Right atrium auricular region (tissue), 2 donors: Measurements from ENCODE around the gene STYXL2. TPM values are rescaled to one million over a fixed set of nuclear protein-coding genes. Genes with fewer than 3 reads are reported as not detected.

Experiments used
- DNase-seq: peaks from one replicate; pipeline ENCODE4 v3.0.0-alpha.2; 2019; ENCODE audit warnings: low spot score
- H3K27ac ChIP-seq, 2 donors: fragments of 200-600 bp; sonication (generic); 1 replicate in 1 of 2; 2 replicates in 1 of 2; pipeline ENCODE4 v1.5.1; 2016 to 2019
- H3K27me3 ChIP-seq, 2 donors: fragments of 200-600 bp; sonication (generic); one replicate each; pipeline versions ENCODE4 v1.5.1 to v1.6.0; 2017 to 2019
- H3K36me3 ChIP-seq: fragments of 200-600 bp; sonication (generic); one replicate; pipeline ENCODE4 v1.5.1; 2016
- H3K4me1 ChIP-seq, 2 donors: fragments of 200-600 bp; sonication (generic); one replicate each; pipeline versions ENCODE4 v1.5.1 to v1.6.0; 2017 to 2019
- H3K4me3 ChIP-seq, 2 donors: fragments of 200-600 bp; sonication (generic); 1 replicate in 1 of 2; 2 replicates in 1 of 2; pipeline ENCODE4 v1.5.1; 2017 to 2019; ENCODE audit warnings: mild to moderate bottlenecking in 1 of 2, moderate library complexity in 1 of 2
- H3K9me3 ChIP-seq, 2 donors: fragments of 200-600 bp; sonication (generic); one replicate each; pipeline ENCODE4 v1.5.1; 2019
- CTCF ChIP-seq, 2 donors: fragments of 200-600 bp; sonication (generic); IDR thresholded peaks; one replicate each; pipeline ENCODE4 v1.5.1; 2019; ENCODE audit warnings: antibody characterized with exemption in 2 of 2
- total RNA-seq, 2 donors: library from RNA; depleted of rRNA; stranded (reverse); fragments of >200 nt; gene quantifications; one replicate each; pipeline ENCODE4 v1.1.0, GENCODE V29; 2016

The STYXL2 gene
- total RNA-seq, 2 donors from 2014 or later = 60.2 to 148 TPM

- H3K27me3 ChIP-seq = no peaks in the 10 kb centered on the region
- H3K9me3 ChIP-seq = no peaks in the 10 kb centered on the region
- H3K27ac ChIP-seq = no peak overlapping the region
- no peak for DNase-seq
- no peaks in the 10 kb centered on the region for H3K36me3 ChIP-seq
- H3K4me3 ChIP-seq = no peak overlapping the region
- TF ChIP-seq CTCF (IDR thresholded peaks at IDR 0.05) = no peak
- no peaks in the 10 kb centered on the region for H3K4me1 ChIP-seq
Observed at GRCh38 chr1:167071286-167071685, 22.6 kb upstream of the STYXL2 start.

GRCh38 chr1:167076136-167076710 lies 17.7 kb upstream of the STYXL2 start:
- TF ChIP-seq CTCF (IDR thresholded peaks at IDR 0.05) = no peak

GRCh38 chr1:167077128-167077867 lies 16.6 kb upstream of the STYXL2 start:
- no peaks in the 10 kb centered on the region for H3K27me3 ChIP-seq
- no peak for TF ChIP-seq CTCF (IDR thresholded peaks at IDR 0.05)

More at GRCh38 chr1:167076136-167076710, 17.7 kb upstream of the STYXL2 start:
- Histone ChIP-seq H3K27me3 (no peaks in the 10 kb centered on the region), H3K4me3 (no peak overlapping the region), H3K27ac (no peak overlapping the region), H3K4me1 (peaks cover 0 to 3% of the 10 kb centered on the region in 2 donors), H3K36me3 (no peaks in the 10 kb centered on the region), H3K9me3 (no peaks in the 10 kb centered on the region)
- DNase-seq = no peak

GRCh38 chr1:167077868-167078210 lies 16.0 kb upstream of the STYXL2 start:
- H3K9me3 ChIP-seq = no peaks in the 10 kb centered on the region
- DNase-seq = no peak
- no peaks in the 10 kb centered on the region for H3K27me3 ChIP-seq
- peak overlapping the region in 1 of 2 donors; percentile 9 for H3K27ac ChIP-seq
- no peak overlapping the region for H3K4me3 ChIP-seq
- TF ChIP-seq CTCF (IDR thresholded peaks at IDR 0.05) = no peak
- no peaks in the 10 kb centered on the region for H3K36me3 ChIP-seq
- H3K4me1 ChIP-seq = peaks cover 0 to 9% of the 10 kb centered on the region in 2 donors

More at GRCh38 chr1:167077128-167077867, 16.6 kb upstream of the STYXL2 start:
- no peak overlapping the region for H3K27ac ChIP-seq
- no peak for DNase-seq
- H3K36me3 ChIP-seq = no peaks in the 10 kb centered on the region
- H3K4me3 ChIP-seq = no peak overlapping the region
- H3K9me3 ChIP-seq = no peaks in the 10 kb centered on the region
- peaks cover 0 to 3% of the 10 kb centered on the region in 2 donors for H3K4me1 ChIP-seq

GRCh38 chr1:167081594-167082156 lies 12.2 kb upstream of the STYXL2 start:
- no peak for DNase-seq
- H3K36me3 ChIP-seq = no peaks in the 10 kb centered on the region
- H3K27me3 ChIP-seq = no peaks in the 10 kb centered on the region
- peaks cover 0 to 20% of the 10 kb centered on the region in 2 donors for H3K4me1 ChIP-seq
- TF ChIP-seq CTCF (IDR thresholded peaks at IDR 0.05) = no peak
- H3K9me3 ChIP-seq = no peaks in the 10 kb centered on the region
- no peak overlapping the region for H3K4me3 ChIP-seq
- H3K27ac ChIP-seq = no peak overlapping the region
